ENCODE measurements around the gene SFXN4. TPM values are rescaled to one million over a fixed set of nuclear protein-coding genes. Genes with fewer than 3 reads are reported as not detected.
"Not testable (repeated sequence)": the region's sequence is repeated elsewhere in the genome, so short reads cannot be mapped to it uniquely, and the experiment has no call there.

SFXN4 gene
- total RNA-seq, 1 donor from 2014 or later, result 21.6 TPM

DNA sequence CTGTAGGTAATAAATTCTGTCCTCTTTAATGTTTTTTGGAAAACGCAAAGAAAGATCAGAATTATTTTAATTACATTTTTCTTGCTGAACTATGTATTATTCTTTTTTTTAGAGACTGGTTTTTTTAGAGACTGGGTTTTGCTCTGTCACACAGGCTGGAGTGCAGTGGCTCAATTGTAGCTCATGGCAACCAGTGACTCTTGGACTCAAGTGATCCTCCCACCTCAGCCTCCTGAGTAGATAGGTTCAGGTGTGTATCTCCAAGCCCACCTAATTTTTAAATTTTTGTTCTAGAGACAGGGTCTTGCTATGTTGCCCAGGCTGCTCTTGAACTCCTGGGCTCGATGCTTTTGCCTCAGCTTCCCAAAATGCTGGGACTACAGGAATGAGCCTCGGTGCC is 66.9 kb downstream of the SFXN4 start:
- Histone ChIP-seq H3K4me3 (ENCODE audit: low read depth, low read length) (no peak overlapping the region), H3K36me3 (ENCODE audit: control insufficient read depth, insufficient read depth, low read length) (no peaks in the 10 kb centered on the region), H3K27me3 (ENCODE audit: control insufficient read depth, insufficient read depth, low read length) (no peaks in the 10 kb centered on the region)
- FAIRE-seq (no peak), DNase-seq (ENCODE audit: low read depth) (no peak)
- TF ChIP-seq, protein P1, sequence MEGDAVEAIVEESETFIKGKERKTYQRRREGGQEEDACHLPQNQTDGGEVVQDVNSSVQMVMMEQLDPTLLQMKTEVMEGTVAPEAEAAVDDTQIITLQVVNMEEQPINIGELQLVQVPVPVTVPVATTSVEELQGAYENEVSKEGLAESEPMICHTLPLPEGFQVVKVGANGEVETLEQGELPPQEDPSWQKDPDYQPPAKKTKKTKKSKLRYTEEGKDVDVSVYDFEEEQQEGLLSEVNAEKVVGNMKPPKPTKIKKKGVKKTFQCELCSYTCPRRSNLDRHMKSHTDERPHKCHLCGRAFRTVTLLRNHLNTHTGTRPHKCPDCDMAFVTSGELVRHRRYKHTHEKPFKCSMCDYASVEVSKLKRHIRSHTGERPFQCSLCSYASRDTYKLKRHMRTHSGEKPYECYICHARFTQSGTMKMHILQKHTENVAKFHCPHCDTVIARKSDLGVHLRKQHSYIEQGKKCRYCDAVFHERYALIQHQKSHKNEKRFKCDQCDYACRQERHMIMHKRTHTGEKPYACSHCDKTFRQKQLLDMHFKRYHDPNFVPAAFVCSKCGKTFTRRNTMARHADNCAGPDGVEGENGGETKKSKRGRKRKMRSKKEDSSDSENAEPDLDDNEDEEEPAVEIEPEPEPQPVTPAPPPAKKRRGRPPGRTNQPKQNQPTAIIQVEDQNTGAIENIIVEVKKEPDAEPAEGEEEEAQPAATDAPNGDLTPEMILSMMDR (IDR thresholded peaks at IDR 0.05; ENCODE audit: insufficient read depth, low read length, severe bottlenecking), result no peak

DNA sequence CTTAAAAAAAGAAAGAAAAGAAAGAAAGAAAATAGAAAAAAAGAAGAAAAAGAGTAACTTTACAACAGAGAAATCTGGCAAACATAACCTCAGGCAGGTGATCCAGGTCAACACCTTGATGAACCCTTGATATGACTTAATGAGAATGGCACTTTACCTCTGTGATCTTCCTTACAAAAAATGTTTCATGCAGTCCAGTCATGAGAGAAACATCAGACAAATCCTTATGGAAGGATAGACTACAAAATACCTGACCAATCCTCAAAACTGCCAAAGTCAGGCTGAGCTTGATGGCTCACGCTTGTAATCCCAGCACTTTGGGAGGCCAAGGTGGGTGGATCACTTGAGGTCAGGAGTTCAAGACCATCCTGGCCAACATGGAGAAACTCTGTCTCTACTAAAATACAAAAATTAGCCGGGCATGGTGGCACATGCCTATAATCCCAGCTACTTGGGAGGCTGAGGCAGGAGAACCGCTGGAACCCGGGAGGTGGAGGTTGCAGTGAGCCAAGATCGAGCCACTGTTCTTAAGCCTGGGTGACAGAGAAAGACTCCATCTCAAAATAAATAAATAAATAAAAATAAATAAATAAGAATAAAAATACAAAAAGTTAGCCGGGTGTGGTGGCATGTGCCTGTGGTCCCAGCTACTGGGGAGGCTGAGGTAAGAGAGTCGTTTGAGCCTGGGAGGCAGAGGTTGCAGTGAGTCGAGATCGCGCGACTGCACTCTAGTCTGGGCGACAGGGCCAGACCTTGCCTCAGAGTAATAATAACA is 68.7 kb downstream of the SFXN4 start:
- H3K27me3 ChIP-seq (ENCODE audit: control insufficient read depth, insufficient read depth, low read length); H3K36me3 ChIP-seq (ENCODE audit: control insufficient read depth, insufficient read depth, low read length); FAIRE-seq; H3K4me3 ChIP-seq (ENCODE audit: low read depth, low read length): not testable (repeated sequence)
- peak; percentile 34 for DNase-seq (ENCODE audit: low read depth)

DNA sequence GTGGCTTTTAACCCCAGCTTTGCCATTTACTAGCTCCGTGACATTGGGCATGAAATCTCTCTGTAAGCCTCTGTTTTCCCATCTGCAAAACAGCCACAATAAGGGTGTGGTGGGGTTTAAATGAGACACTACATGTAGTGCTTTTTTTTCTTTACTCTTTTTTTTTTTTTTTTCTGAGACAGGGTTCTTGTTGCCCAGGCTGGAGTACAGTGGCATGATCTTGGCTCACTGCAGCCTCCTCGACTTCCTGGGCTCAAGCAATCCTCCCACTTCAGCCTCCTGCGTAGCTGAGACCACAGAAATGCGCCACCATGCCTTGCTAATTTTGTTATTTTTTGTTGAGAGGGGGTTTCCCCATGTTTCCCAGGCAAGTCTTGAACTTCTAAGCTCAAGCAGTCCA is 69.9 kb downstream of the SFXN4 start:
- DNase-seq (ENCODE audit: low read depth) (no peak), FAIRE-seq (no peak)
- Histone ChIP-seq H3K36me3 (ENCODE audit: control insufficient read depth, insufficient read depth, low read length) (no peaks in the 10 kb centered on the region), H3K4me3 (ENCODE audit: low read depth, low read length) (no peak overlapping the region), H3K27me3 (ENCODE audit: control insufficient read depth, insufficient read depth, low read length) (no peaks in the 10 kb centered on the region)
- TF ChIP-seq, protein P1 (IDR thresholded peaks at IDR 0.05; ENCODE audit: insufficient read depth, low read length, severe bottlenecking), result no peak

DNA sequence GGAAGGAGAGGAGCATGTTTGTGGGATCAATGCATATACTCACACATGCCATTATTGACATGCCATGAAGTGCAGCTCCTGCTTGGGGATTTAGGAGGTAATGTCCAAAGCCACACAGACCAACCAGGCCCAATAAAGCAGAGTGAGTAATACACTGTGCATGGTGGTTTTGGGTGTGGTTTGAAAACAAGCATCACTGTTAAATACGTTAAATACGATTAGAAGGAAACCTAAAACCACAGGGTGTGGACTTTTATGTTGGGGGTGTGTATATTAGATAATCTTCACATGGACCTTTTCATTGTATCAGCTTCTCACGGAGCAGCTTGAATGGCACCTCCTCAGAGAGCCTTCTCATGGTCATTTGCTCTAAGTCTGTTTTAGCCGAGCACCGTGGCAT is 74.5 kb downstream of the SFXN4 start:
- peak; percentile 97 for DNase-seq (ENCODE audit: low read depth)
- peak; percentile 70 for FAIRE-seq
- TF ChIP-seq, protein P1 (IDR thresholded peaks at IDR 0.05; ENCODE audit: insufficient read depth, low read length, severe bottlenecking), result no peak
- H3K36me3 ChIP-seq (ENCODE audit: control insufficient read depth, insufficient read depth, low read length), result no peaks in the 10 kb centered on the region
- no peaks in the 10 kb centered on the region for H3K27me3 ChIP-seq (ENCODE audit: control insufficient read depth, insufficient read depth, low read length)
- no peak overlapping the region for H3K4me3 ChIP-seq (ENCODE audit: low read depth, low read length)

Other genes with a start within 250 kb of the SFXN4 start
- 0.79 and 1.3 TPM in 2 replicates for gene NANOS1, start 136.0 kb downstream of the SFXN4 start, total RNA-seq
- 124 and 150 TPM in 2 replicates for gene EIF3A, start 84.9 kb downstream of the SFXN4 start, total RNA-seq
- 59.0 and 67.3 TPM in 2 replicates for gene DENND10, start 61.6 kb downstream of the SFXN4 start, total RNA-seq
- 107 and 110 TPM in 2 replicates for gene PRDX3, start 13.1 kb upstream of the SFXN4 start, total RNA-seq
- gene GRK5, start 41.9 kb upstream of the SFXN4 start, total RNA-seq, result 1.5 and 2.4 TPM in 2 replicates